Measurements from ENCODE around the gene TCHP.
A peak's percentile ranks its signal among the peaks of the same experiment; 100 is the strongest.
"Not testable (repeated sequence)": the region's sequence is repeated elsewhere in the genome, so short reads cannot be mapped to it uniquely, and the experiment has no call there.

TCHP gene, protein sequence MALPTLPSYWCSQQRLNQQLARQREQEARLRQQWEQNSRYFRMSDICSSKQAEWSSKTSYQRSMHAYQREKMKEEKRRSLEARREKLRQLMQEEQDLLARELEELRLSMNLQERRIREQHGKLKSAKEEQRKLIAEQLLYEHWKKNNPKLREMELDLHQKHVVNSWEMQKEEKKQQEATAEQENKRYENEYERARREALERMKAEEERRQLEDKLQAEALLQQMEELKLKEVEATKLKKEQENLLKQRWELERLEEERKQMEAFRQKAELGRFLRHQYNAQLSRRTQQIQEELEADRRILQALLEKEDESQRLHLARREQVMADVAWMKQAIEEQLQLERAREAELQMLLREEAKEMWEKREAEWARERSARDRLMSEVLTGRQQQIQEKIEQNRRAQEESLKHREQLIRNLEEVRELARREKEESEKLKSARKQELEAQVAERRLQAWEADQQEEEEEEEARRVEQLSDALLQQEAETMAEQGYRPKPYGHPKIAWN

GRCh38 chr12:109899783-109900751 is at the start of gene TCHP:
TSS of gene TCHP (plus strand) at chr12:109900274. CDS start at chr12:109903027, 2,753 bp downstream.
- TF ChIP-seq, protein P1, sequence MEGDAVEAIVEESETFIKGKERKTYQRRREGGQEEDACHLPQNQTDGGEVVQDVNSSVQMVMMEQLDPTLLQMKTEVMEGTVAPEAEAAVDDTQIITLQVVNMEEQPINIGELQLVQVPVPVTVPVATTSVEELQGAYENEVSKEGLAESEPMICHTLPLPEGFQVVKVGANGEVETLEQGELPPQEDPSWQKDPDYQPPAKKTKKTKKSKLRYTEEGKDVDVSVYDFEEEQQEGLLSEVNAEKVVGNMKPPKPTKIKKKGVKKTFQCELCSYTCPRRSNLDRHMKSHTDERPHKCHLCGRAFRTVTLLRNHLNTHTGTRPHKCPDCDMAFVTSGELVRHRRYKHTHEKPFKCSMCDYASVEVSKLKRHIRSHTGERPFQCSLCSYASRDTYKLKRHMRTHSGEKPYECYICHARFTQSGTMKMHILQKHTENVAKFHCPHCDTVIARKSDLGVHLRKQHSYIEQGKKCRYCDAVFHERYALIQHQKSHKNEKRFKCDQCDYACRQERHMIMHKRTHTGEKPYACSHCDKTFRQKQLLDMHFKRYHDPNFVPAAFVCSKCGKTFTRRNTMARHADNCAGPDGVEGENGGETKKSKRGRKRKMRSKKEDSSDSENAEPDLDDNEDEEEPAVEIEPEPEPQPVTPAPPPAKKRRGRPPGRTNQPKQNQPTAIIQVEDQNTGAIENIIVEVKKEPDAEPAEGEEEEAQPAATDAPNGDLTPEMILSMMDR (conservative IDR thresholded peaks at IDR 0.05; ENCODE audit: low read length) = peak; percentile 56
- H3K4me3 ChIP-seq (ENCODE audit: low read length) = peak within 1 kb of the TSS; percentile 83
- DNase-seq (ENCODE audit: low read depth) = peak; percentile 84

DNA sequence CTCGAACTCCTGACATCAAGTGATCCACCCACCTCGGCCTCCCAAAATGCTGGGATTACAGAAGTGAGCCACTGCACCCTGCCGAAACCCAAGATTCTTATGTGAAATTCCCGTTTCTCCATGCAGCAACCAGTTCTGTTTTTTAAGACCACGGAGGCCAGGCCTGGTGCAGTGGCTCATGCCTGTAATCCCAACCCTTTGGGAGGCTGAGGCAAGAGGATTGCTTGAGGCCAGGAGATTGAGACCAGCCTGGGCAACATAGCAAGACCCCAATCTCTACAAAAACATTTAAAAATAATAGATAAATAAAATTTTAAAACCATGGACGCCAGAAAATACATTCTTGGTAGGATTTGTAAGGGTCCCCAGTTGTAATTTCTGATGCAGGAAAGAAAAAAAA is 49.6 kb upstream of the TCHP start:
- not testable (repeated sequence) for H3K4me3 ChIP-seq (ENCODE audit: low read length); DNase-seq (ENCODE audit: low read depth)

- TF ChIP-seq, protein P1 (conservative IDR thresholded peaks at IDR 0.05; ENCODE audit: low read length) = no peak
- no peak for DNase-seq (ENCODE audit: low read depth)
- no peak overlapping the region for H3K4me3 ChIP-seq (ENCODE audit: low read length)
These were observed 44.7 kb upstream of the TCHP start for GRCh38 chr12:109855377-109855776.

- TF ChIP-seq, protein P1 (conservative IDR thresholded peaks at IDR 0.05; ENCODE audit: low read length) = no peak
- DNase-seq (ENCODE audit: low read depth) = no peak
- no peak overlapping the region for H3K4me3 ChIP-seq (ENCODE audit: low read length)
These were observed 42.4 kb upstream of the TCHP start for GRCh38 chr12:109857715-109858114.

- no peak overlapping the region for H3K4me3 ChIP-seq (ENCODE audit: low read length)
- DNase-seq (ENCODE audit: low read depth) = no peak
- TF ChIP-seq, protein P1 (conservative IDR thresholded peaks at IDR 0.05; ENCODE audit: low read length) = no peak
These were observed 41.3 kb upstream of the TCHP start for GRCh38 chr12:109858764-109859163.

DNA sequence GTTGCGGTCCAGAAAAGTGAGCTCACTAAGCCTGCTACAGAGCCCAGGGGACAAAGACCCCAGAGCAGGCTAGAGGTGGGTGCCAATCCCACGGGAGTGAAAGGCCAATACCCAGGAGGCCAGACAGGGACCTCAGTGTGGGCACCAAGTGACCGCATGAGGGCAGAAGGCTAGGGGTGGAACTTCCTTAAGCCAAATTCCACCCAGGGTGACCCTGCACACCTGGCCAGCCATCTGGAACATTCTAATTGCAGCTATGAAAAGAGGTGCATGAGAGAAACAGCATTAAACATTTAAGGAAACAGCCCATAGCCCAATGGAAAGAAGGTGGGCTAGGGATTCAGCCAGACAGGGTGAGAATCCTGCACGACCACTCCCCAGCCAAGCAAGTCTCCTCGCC is 39.1 kb upstream of the TCHP start:
- no peak for DNase-seq (ENCODE audit: low read depth)
- H3K4me3 ChIP-seq (ENCODE audit: low read length) = no peak overlapping the region
- TF ChIP-seq, protein P1 (conservative IDR thresholded peaks at IDR 0.05; ENCODE audit: low read length) = no peak

DNA sequence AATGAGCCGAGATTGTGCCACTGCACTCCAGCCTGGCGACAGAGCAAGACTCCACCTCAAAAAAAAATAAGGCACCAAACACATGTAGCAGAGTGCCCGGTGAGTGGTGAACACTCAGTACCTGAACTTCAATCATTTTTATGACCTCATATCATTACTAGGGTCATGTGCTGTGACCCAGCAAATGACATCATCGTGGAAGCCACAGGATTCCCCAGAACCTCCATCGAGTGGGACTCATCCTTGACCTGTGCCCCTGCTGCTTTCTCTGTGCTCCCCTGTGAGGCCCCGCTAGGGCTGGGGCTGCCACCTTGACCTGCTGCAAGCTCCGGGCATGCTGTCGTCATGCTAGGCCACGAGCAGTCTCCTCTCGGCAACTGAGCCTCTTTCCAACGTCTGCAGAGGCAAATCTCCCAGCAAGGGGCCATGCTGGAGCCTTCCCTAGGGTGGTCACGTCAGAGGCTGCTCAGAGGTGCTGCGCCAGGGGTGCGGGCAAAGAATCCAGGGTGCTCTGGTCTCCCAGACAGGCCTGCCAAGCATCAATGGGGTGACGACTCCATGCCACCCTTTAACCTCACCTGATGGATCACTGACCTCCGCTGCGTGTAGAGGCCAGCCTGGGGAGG is 38.3 kb upstream of the TCHP start:
- no peak for DNase-seq (ENCODE audit: low read depth)
- no peak overlapping the region for H3K4me3 ChIP-seq (ENCODE audit: low read length)
- TF ChIP-seq, protein P1 (conservative IDR thresholded peaks at IDR 0.05; ENCODE audit: low read length) = no peak

- H3K4me3 ChIP-seq (ENCODE audit: low read length) = not testable (repeated sequence)
These were observed 37.6 kb upstream of the TCHP start for GRCh38 chr12:109862491-109862890.

More at GRCh38 chr12:109862491-109862890, 37.6 kb upstream of the TCHP start:
- not testable (repeated sequence) for DNase-seq (ENCODE audit: low read depth)
